Measurements from ENCODE around the gene UBE2Z.
A peak's percentile ranks its signal among the peaks of the same experiment; 100 is the strongest.

Gene UBE2Z

DNA sequence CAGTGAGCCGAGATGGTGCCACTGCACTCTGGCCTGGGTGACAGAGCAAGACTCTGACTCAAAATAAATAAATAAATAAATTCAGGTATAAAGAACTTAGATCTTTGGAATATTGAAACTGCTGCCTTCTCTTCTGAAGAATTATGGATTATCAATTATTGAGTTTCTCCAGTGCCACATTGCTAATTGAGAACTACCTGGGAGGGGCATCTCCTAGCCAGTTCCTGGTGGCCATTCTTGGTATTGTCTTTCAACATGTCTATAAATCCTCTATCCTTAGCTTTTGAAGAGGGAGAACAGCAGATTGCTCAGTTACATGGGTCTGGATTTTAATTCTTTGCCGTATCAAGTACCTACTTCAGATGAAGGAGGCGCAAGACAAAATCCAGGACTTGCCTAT is 48.2 kb upstream of the UBE2Z start (continued):
- TF ChIP-seq HOXD13 (CRISPR knock-in tag; IDR thresholded peaks at IDR 0.05; ENCODE audit: borderline replicate concordance) (no peak), KLF1 (tag by site-specific recombination; IDR thresholded peaks at IDR 0.05) (no peak), ZNF169 (tag by site-specific recombination; IDR thresholded peaks at IDR 0.05) (no peak), ZNF214 (tag by site-specific recombination; IDR thresholded peaks at IDR 0.05; ENCODE audit: borderline replicate concordance) (no peak), BCL11A (tag by site-specific recombination; IDR thresholded peaks at IDR 0.05; ENCODE audit: low read depth) (no peak), ZNF350 (tag by site-specific recombination; IDR thresholded peaks at IDR 0.05) (no peak), ZNF19 (tag by site-specific recombination; IDR thresholded peaks at IDR 0.05; ENCODE audit: low read depth) (no peak), SP7 (tag by site-specific recombination; IDR thresholded peaks at IDR 0.05) (no peak), ZNF404 (tag by site-specific recombination; IDR thresholded peaks at IDR 0.05) (no peak), BCL11B (tag by site-specific recombination; IDR thresholded peaks at IDR 0.05; ENCODE audit: low read depth) (no peak)

GRCh38 chr17:48860456-48860855 is 47.8 kb upstream of the UBE2Z start:
- Histone ChIP-seq H3K36me3 (ENCODE audit: control insufficient read depth in 2 of 2, insufficient read depth in 1 of 2, low read length in 2 of 2) (peaks cover 55 to 78% of the 10 kb centered on the region in 2 experiments), H3K27ac (ENCODE audit: extremely low read depth, low read depth, low read length) (no peak overlapping the region), H3K9me3 (ENCODE audit: control insufficient read depth, insufficient read depth, low read depth, low read length) (no peaks in the 10 kb centered on the region), H3K4me1 (ENCODE audit: control insufficient read depth, insufficient read depth, low read length) (no peaks in the 10 kb centered on the region), H3K4me3 (ENCODE audit: low read depth, low read length) (no peak overlapping the region)
- ChIA-PET POLR2A (interaction anchor here (0.6 kb wide), 1 partner anchor 26 kb away, joined by 4 read pairs; no protein-coding TSS in a partner anchor), CTCF (interaction anchor here (0.6 to 6.9 kb wide), 7 partner anchors 10 to 677 kb away, joined by 3 to 50 read pairs (median 3); partner anchors contain the start of gene TTLL6)
- no peak for TF ChIP-seq ZNF184 (tag by site-specific recombination; IDR thresholded peaks at IDR 0.05)

GRCh38 chr17:48868916-48869500 is 39.2 kb upstream of the UBE2Z start:
- no peak overlapping the region for H3K27ac ChIP-seq (ENCODE audit: extremely low read depth, low read depth, low read length)
- POLR2A ChIA-PET, result interaction anchor here (0.8 to 1.6 kb wide), 2 partner anchors 9 to 33 kb away, joined by 3 read pairs; no protein-coding TSS in a partner anchor
- peaks cover 8 to 15% of the 10 kb centered on the region in 2 experiments for H3K36me3 ChIP-seq (ENCODE audit: control insufficient read depth in 2 of 2, insufficient read depth in 1 of 2, low read length in 2 of 2)
- CTCF ChIA-PET, result interaction anchor here (0.6 to 14.7 kb wide), 11 partner anchors 10 to 197 kb away, joined by 3 to 336 read pairs (median 5); partner anchors contain the start of gene TTLL6
- H3K4me1 ChIP-seq (ENCODE audit: control insufficient read depth, insufficient read depth, low read length), result no peaks in the 10 kb centered on the region
- H3K4me3 ChIP-seq (ENCODE audit: low read depth, low read length), result no peak overlapping the region
- no peaks in the 10 kb centered on the region for H3K9me3 ChIP-seq (ENCODE audit: control insufficient read depth, insufficient read depth, low read depth, low read length)
- TF ChIP-seq TRIM28 (IDR thresholded peaks at IDR 0.05; ENCODE audit: borderline replicate concordance, low read length) (no peak), ZNF10 (tag by site-specific recombination; IDR thresholded peaks at IDR 0.05) (no peak), MYNN (tag by site-specific recombination; IDR thresholded peaks at IDR 0.05; ENCODE audit: borderline replicate concordance) (no peak), YY1 (tag by site-specific recombination; IDR thresholded peaks at IDR 0.05) (no peak), YY2 (tag by site-specific recombination; IDR thresholded peaks at IDR 0.05) (no peak), CTCF (tag by site-specific recombination; IDR thresholded peaks at IDR 0.05) (no peak), MZF1 (tag by site-specific recombination; IDR thresholded peaks at IDR 0.05; ENCODE audit: borderline replicate concordance) (peak; percentile 83; the same call in 1 of the 2 replicates), ZNF354C (tag by site-specific recombination; IDR thresholded peaks at IDR 0.05; ENCODE audit: borderline replicate concordance, low read depth) (no peak), ZNF169 (tag by site-specific recombination; IDR thresholded peaks at IDR 0.05) (no peak), GLIS2 (tag by site-specific recombination; IDR thresholded peaks at IDR 0.05) (no peak), ZNF138 (tag by site-specific recombination; IDR thresholded peaks at IDR 0.05; ENCODE audit: borderline replicate concordance) (no peak), ZNF530 (tag by site-specific recombination; IDR thresholded peaks at IDR 0.05; ENCODE audit: low read depth) (no peak), ZNF121 (tag by site-specific recombination; IDR thresholded peaks at IDR 0.05) (no peak), HOXC10 (CRISPR knock-in tag; IDR thresholded peaks at IDR 0.05) (no peak), ZNF473 (tag by site-specific recombination; IDR thresholded peaks at IDR 0.05) (no peak), ZNF404 (tag by site-specific recombination; IDR thresholded peaks at IDR 0.05) (no peak), ZNF621 (tag by site-specific recombination; IDR thresholded peaks at IDR 0.05) (no peak), ZBTB17 (tag by site-specific recombination; IDR thresholded peaks at IDR 0.05) (peak; percentile 69), ZNF24 (tag by site-specific recombination; IDR thresholded peaks at IDR 0.05) (peak; percentile 50), PRDM4 (tag by site-specific recombination; IDR thresholded peaks at IDR 0.05) (peak; percentile 60; the same call in 1 of the 2 replicates), ZNF394 (tag by site-specific recombination; IDR thresholded peaks at IDR 0.05; ENCODE audit: borderline replicate concordance) (no peak), ZXDB (tag by site-specific recombination; IDR thresholded peaks at IDR 0.05) (0 out of 2 replicates have a peak, but pooled peaks have one; percentile 9), ZNF76 (tag by site-specific recombination; IDR thresholded peaks at IDR 0.05; ENCODE audit: borderline replicate concordance, low read depth) (no peak)

All from HEK293 (cell line).